Measurements from ENCODE around the gene ZMIZ1. TPM values are rescaled to one million over a fixed set of nuclear protein-coding genes. Genes with fewer than 3 reads are reported as not detected.

ZMIZ1 gene
- total RNA-seq, 1 experiment from 2014 or later = 28.4 TPM

- Histone ChIP-seq H2AFZ (ENCODE audit: low read depth, low read length, poor library complexity, severe bottlenecking) (no peak overlapping the region), H3K4me3 (replicated peaks in 1 of 2; ENCODE audit: low read depth in 1 of 2, low read length in 2 of 2) (no peak overlapping the region), H3K79me2 (ENCODE audit: insufficient read depth, low read length) (peaks cover 48% of the 10 kb centered on the region), H3K36me3 (ENCODE audit: control insufficient read depth in 1 of 2, insufficient read depth in 2 of 2, low read length in 2 of 2) (peaks cover 38 to 62% of the 10 kb centered on the region in 2 experiments), H3K27ac (ENCODE audit: low read depth, low read length) (no peak overlapping the region), H3K9ac (ENCODE audit: low read length) (no peak overlapping the region), H3K9me2 (ENCODE audit: insufficient read depth) (no peaks in the 10 kb centered on the region), H3K9me3 (ENCODE audit: control insufficient read depth in 1 of 2, insufficient read depth in 1 of 2, low read depth in 1 of 2, low read length in 2 of 2) (no peaks in the 10 kb centered on the region), H3K4me1 (ENCODE audit: control insufficient read depth in 1 of 2, insufficient read depth in 2 of 2, low read length in 2 of 2) (peaks cover 0 to 4% of the 10 kb centered on the region in 2 experiments; a peak in 1 of 4 replicates), H4K20me1 (ENCODE audit: insufficient read depth) (peaks cover 5% of the 10 kb centered on the region; the same call in 1 of the 2 replicates), H3K4me2 (ENCODE audit: low read length) (no peak overlapping the region), H3K27me3 (ENCODE audit: insufficient read depth, low read length) (no peaks in the 10 kb centered on the region)
- intact Hi-C loops (cut with micrococcal nuclease) = no loop called here
- ATAC-seq = no peak
- RAD21 ChIA-PET (ENCODE audit: low non-redundant PET in 1 of 2, low total read pairs in 2 of 2, uncharacterized antibody in 2 of 2, unreplicated experiment in 2 of 2) = no interaction called here
- no peak for DNase-seq (ENCODE audit: low read depth, low spot score)
- CTCF ChIA-PET = no interaction called here
- no peak for TF ChIP-seq ZNF274 (IDR thresholded peaks at IDR 0.05; ENCODE audit: low read depth, low read length)
- POLR2A ChIA-PET = no interaction called here
- TSS peak; percentile 2 for BruUV-seq (replicated peaks)
Measured at GRCh38 chr10:79354141-79354540, 285.4 kb downstream of the ZMIZ1 start.

GRCh38 chr10:79354615-79355014 lies 285.8 kb downstream of the ZMIZ1 start:
- intact Hi-C loops (cut with micrococcal nuclease) = no loop called here
- H3K4me1 ChIP-seq (ENCODE audit: control insufficient read depth in 1 of 2, insufficient read depth in 2 of 2, low read length in 2 of 2) = no peaks in the 10 kb centered on the region
- H3K4me2 ChIP-seq (ENCODE audit: low read length) = no peak overlapping the region
- H3K4me3 ChIP-seq (replicated peaks in 1 of 2; ENCODE audit: low read depth in 1 of 2, low read length in 2 of 2) = no peak overlapping the region
- H4K20me1 ChIP-seq (ENCODE audit: insufficient read depth) = peaks cover 5% of the 10 kb centered on the region; the same call in 1 of the 2 replicates
- H3K36me3 ChIP-seq (ENCODE audit: control insufficient read depth in 1 of 2, insufficient read depth in 2 of 2, low read length in 2 of 2) = peaks cover 34 to 58% of the 10 kb centered on the region in 2 experiments
- ChIA-PET POLR2A (no interaction called here), CTCF (no interaction called here), RAD21 (ENCODE audit: low non-redundant PET in 1 of 2, low total read pairs in 2 of 2, uncharacterized antibody in 2 of 2, unreplicated experiment in 2 of 2) (no interaction called here)
- ATAC-seq = no peak
- H3K27me3 ChIP-seq (ENCODE audit: insufficient read depth, low read length) = no peaks in the 10 kb centered on the region
- BruUV-seq (replicated peaks) = no TSS peak
- DNase-seq (ENCODE audit: low read depth, low spot score) = no peak
- H3K9ac ChIP-seq (ENCODE audit: low read length) = no peak overlapping the region
- TF ChIP-seq YY1 (IDR thresholded peaks at IDR 0.05; ENCODE audit: extremely low read depth, insufficient replicate concordance, low read depth, low read length) = no peak
- H3K9me2 ChIP-seq (ENCODE audit: insufficient read depth) = no peaks in the 10 kb centered on the region
- no peak overlapping the region for H2AFZ ChIP-seq (ENCODE audit: low read depth, low read length, poor library complexity, severe bottlenecking)
- H3K9me3 ChIP-seq (ENCODE audit: control insufficient read depth in 1 of 2, insufficient read depth in 1 of 2, low read depth in 1 of 2, low read length in 2 of 2) = no peaks in the 10 kb centered on the region
- no peak overlapping the region for H3K27ac ChIP-seq (ENCODE audit: low read depth, low read length)
- H3K79me2 ChIP-seq (ENCODE audit: insufficient read depth, low read length) = peaks cover 43% of the 10 kb centered on the region
